Breast epithelium (tissue), 3 donors: ENCODE results near the gene FSTL5.

ENCODE experiments used
- CTCF ChIP-seq, 3 donors: fragments of 450-650 bp; IDR thresholded peaks; one replicate each; pipeline ENCODE4 v1.5.1; 2016 to 2017; ENCODE audit warnings: antibody characterized with exemption in 3 of 3, mild to moderate bottlenecking in 3 of 3, moderate library complexity in 3 of 3
- POLR2AphosphoS5 ChIP-seq, 3 donors: sonication (generic); formaldehyde crosslinking; IDR thresholded peaks; one replicate each; pipeline ENCODE4 v1.6.1; 2017; ENCODE audit warnings: antibody characterized with exemption in 3 of 3

GRCh38 chr4:161893566-161893965 lies 270.2 kb downstream of the FSTL5 start:
- no peak for TF ChIP-seq POLR2AphosphoS5 (IDR thresholded peaks at IDR 0.05)
- no peak for TF ChIP-seq CTCF (IDR thresholded peaks at IDR 0.05)
